Uterus (tissue), 2 donors: Measurements from ENCODE around the gene CLPTM1L.

ENCODE experiments used
- CTCF ChIP-seq, 4 experiments: fragments of 200-600 bp in 2 of 4; fragments of 450-650 bp in 2 of 4; sonication (generic) in 2 of 4; IDR thresholded peaks; one replicate each; pipeline ENCODE4 v1.5.1; 2016 to 2019; ENCODE audit warnings: antibody characterized with exemption in 4 of 4, mild to moderate bottlenecking in 2 of 4, moderate library complexity in 1 of 4
- POLR2A ChIP-seq, 2 donors: fragments of 450-650 bp; IDR thresholded peaks; one replicate each; pipeline ENCODE4 v1.6.1; 2016; ENCODE audit warnings: antibody characterized with exemption in 2 of 2, mild to moderate bottlenecking in 1 of 2, moderate library complexity in 1 of 2

DNA sequence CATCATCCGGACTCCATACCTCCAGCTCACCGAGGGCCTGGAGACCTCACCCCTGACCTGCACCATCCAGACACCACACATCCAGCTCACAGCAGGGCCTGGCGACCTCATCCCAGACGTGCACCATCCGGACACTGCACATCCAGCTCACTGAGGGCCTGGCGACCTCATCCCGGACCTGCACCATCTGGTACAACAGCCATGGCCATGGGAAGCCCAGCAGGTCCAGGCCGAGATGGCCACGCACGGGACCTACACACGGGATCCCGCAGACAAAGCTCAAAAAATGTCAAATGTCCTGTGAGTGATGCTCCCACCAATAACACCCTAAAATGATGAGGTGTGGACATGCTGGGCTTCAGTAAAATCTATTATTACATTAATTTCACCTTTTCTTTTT is 59.8 kb downstream of the CLPTM1L start:
- no peak for TF ChIP-seq CTCF (IDR thresholded peaks at IDR 0.05)
- no peak for TF ChIP-seq POLR2A (IDR thresholded peaks at IDR 0.05)
